G401.6 (cell line): Measurements from ENCODE around the gene SLC2A13.
"Not testable (repeated sequence)": the region's sequence is repeated elsewhere in the genome, so short reads cannot be mapped to it uniquely, and the experiment has no call there.

Experiments used
- FAIRE-seq: peaks from 2 replicates; lab custom pipeline; 2012; peaks lifted over from hg19 to GRCh38; lab: Jason Lieb, UNC

SLC2A13 gene

GRCh38 chr12:39804898-39805297 lies 301.0 kb downstream of the SLC2A13 start:
- no peak for FAIRE-seq

GRCh38 chr12:39804479-39804878 lies 301.4 kb downstream of the SLC2A13 start:
- FAIRE-seq, result no peak

GRCh38 chr12:39803151-39803550 lies 302.7 kb downstream of the SLC2A13 start:
- no peak for FAIRE-seq

- no peak for FAIRE-seq
These were observed 306.9 kb downstream of the SLC2A13 start for GRCh38 chr12:39798977-39799376.

GRCh38 chr12:39798429-39798828 lies 307.5 kb downstream of the SLC2A13 start:
- FAIRE-seq, result no peak

DNA sequence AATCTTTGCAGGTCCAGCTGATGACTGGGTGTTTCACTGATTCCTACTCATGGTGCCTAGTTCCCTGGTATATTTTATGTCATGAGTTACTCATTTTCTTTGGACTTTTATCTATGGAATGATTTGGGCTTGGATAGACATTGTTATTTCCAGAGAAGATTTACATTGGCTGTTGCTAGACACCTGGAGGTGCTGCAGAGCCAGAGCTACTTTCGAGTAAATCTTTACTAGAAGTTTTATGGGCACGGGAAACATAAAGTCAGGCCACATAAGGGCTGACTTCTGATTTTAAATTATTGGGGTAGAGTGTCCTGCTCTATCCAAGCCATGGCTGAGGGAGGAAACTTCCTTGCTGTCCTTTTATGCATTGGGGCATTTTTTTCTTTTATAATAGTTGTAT lies 310.4 kb downstream of the SLC2A13 start:
- FAIRE-seq, result no peak

DNA sequence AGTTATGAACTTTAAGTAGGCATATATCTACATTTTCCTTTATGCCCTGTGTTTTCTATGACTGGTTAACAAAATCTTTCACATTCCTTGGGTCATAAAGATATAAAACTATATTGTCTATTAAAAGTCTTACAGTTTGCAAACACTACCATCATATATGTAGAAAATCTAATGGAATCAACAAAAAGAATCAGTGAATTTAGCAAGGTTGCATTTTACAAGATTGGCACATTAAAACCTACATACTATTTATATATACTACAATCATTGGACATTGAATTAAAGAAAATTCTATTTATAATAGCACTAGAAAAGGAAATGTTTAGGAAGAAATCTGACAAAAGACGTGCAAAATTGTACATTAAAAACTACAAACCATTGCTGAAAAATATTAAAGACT lies 312.9 kb downstream of the SLC2A13 start:
- FAIRE-seq, result no peak

DNA sequence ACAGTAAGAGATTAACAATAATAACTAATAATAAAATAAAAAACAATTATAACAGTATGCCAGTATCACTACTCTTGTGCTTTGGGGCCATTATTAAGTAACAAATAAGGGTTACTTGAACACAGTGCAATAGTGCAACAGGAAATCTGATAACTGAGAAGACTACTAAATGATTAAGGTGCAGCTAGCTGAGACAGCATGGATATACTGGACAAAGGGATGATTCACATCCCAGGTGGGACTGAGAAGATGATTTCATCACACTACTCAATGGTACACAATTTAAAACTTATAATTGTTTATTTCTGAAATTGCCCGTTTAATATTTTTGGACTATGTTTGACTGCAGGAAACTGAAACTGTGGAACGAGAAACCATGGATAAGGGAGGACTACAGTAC lies 317.6 kb downstream of the SLC2A13 start:
- FAIRE-seq, result no peak

- FAIRE-seq, result not testable (repeated sequence)
These were observed 320.1 kb downstream of the SLC2A13 start for GRCh38 chr12:39785814-39786213.

- FAIRE-seq, result no peak
These were observed 323.8 kb downstream of the SLC2A13 start for GRCh38 chr12:39782026-39782545.

DNA sequence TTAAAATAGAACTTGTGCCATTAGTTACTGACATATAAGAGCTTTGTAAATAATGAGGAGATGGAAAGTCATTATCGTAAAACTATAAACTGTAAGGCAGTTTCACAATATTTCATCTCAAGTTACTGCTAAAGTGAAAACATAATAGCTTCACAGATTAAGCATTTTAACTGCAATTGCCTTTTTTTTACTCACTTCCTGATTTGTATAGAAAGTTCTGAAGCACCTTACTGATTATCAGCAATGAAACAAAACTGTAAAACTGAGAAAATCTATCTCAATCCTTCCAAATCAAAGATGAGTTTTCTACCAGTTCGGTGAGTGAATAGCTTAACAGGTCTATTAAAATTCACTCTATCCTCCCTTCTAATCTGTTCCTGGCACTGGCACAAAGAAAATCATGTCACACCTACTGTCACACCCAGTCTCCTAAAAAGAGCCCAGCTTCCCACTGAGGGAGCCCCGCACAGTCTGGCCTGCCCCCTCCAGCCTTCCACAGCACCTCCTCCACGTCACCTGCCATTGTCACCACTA lies 324.9 kb downstream of the SLC2A13 start:
- FAIRE-seq, result no peak

- no peak for FAIRE-seq
These were observed 325.4 kb downstream of the SLC2A13 start for GRCh38 chr12:39780411-39780912.

DNA sequence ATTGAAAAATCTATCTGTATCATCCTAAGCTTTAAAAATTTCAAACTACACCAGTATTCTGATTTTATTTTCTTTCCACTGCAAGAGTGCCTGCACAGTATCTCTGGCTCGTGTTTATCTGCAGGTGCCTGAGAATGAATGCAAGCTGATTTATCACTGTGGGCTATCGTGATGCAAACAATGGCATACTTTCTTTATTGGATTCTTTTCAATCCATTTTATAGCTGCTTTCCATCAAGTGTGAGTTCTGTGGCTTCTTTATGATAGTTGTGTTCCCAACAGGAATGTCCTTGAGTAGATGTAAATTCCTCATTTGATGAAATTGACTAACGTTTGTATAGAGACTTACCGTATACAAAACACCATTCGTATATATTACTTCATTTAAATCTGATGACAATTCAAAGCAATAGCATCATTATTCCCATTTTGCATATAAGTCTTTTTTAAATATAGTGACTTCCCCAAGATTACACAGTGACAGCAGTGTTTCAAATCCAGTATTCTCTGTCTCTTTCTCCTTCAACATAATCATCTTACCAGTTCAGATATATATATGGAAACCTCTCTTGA lies 326.0 kb downstream of the SLC2A13 start:
- FAIRE-seq, result no peak

- no peak for FAIRE-seq
These were observed 328.4 kb downstream of the SLC2A13 start for GRCh38 chr12:39777465-39777864.

- FAIRE-seq, result no peak
These were observed 332.6 kb downstream of the SLC2A13 start for GRCh38 chr12:39773266-39773665.

DNA sequence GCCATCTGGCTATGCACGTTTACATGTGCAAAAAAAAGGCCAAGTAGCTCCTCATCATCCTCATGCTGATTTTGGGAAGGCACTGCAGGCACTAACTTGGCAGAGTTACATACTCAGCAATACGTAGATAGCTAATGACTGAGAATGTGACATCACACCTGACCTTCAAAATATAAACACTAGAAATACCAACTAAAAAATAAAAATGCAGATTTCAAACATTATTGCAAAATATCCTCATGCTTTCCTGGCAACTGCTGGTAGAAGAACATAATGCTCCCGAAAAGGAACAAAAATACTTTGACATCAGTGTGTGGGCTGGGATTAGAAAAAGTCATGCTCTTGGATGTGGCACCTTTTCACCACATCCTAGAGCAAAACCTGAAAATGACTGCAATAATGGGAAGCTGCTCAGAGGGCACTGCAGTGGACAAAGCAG lies 333.0 kb downstream of the SLC2A13 start:
- no peak for FAIRE-seq

- FAIRE-seq, result no peak
These were observed 334.4 kb downstream of the SLC2A13 start for GRCh38 chr12:39771456-39771855.

DNA sequence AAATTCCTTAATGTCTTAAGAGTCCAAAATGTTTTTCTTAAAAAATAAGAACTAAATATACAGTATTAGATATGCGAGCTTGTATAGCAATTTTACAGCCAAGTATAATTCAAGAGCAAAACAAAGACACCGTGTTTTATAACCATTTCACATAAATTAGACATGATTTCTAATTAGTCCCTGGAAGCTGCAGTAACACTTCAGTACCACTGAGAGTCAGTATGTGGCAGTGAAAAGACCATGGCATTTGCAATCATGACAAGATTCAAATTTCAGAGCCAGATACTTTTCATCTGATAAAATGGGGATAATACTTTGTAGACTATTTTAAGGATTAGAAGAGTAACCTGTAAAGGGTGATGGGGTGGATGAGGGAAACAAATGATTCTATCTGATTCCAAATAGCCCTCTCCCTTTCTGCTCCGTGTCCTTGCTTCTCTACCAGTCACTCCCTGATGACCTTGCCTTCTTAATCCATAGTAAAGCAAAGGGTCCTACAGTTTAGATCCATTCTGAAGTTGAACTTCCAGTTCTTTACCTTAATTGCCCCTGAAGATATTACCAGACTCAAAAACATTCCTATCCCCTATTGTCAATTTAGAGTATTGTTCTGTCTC lies 340.8 kb downstream of the SLC2A13 start:
- no peak for FAIRE-seq

- FAIRE-seq, result no peak
These were observed 342.1 kb downstream of the SLC2A13 start for GRCh38 chr12:39763890-39764169.

DNA sequence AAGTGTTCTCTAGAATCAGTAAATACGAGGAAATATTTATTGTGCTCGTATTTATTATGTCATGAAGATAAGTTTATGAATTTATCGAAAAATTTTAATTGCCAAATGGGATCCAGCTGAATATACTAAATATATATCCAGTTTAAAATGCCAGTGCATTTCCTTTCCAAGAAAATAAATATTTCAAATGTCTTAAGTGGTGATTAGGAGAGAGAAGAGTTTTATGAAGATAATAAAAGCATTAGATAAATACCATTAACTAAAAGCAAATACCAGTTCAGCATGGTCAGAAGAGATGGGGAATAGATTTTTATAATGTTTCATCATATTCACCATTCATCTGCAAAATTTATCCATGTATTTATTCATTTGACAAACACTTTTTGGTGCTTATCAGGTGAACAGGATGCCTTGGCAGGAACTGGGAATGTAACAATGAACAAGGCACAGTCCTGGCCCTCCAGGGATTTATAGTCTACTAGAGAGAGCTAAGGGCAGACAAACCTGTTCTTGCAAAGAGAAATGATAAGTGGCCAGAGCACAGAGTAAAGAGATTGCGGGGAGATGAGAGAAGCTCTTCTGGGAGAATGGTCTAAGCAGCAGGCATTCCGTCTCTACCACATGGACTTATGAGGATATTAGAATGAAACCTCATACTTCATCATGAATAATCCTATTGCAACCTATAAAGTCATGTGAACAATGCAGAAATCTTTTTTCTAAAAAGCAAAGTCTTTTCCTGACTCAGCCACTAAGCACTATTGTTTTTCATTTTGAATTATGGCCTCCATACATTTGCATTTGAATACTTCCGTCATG lies 342.6 kb downstream of the SLC2A13 start:
- FAIRE-seq, result no peak

GRCh38 chr12:39755478-39755877 lies 350.4 kb downstream of the SLC2A13 start:
- FAIRE-seq, result no peak

DNA sequence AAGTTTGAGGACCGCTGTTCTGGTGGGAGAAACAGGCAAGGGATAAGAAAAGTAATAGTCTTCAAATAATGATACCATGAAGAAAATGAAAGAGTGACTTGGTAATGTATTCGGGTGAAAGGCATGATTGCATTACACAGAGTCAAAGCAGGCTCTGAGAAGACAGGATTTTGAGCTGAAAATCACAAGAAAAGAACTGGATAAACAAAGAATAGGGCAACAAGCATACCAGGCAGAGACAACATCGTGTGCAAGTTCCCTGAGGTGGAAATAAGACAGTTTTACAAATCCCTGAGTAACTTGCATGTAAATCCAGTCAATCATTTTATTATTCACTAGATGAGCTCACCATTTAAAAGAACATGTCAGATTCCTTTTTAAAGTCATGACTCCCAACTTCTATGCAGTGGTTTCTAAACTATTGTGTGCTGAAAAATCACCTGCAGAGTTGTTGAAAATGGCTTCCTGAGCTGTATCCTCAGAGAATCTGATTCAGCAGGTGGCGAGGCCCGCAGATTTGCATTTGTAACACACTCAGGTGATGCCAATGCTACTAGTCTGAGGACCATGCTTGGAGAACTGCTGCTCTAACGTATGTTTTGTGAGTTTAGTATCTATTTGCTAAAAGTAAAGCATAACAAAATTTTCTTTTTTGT lies 353.3 kb downstream of the SLC2A13 start:
- no peak for FAIRE-seq

DNA sequence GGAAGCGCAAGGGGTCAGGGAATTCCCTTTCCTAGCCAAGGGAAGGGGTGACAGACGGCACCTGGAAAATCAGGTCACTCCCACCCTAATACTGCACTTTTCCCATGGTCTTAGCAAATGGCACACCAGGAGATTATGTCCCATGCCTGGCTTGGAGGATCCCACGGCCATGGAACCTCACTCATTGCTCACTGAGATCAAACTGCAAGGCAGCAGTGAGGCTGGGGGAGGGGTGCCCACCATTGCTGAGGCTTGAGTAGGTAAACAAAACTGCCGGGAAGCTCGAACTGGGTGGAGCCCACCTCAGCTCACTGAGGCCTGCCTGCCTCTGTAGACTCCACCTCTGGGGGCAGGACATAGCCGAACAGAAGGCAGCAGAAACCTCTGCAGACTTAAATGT lies 359.7 kb downstream of the SLC2A13 start:
- FAIRE-seq, result not testable (repeated sequence)
